OCI-LY1 (cell line): ENCODE measurements around the gene HAAO.

ENCODE experiments used
- H2AFZ ChIP-seq: fragments of 200-600 bp; sonication (generic), shearing (Covaris generic); 2 replicates; pipeline ENCODE4 v1.6.0; 2014; ENCODE audit warnings: antibody characterized with exemption, mild to moderate bottlenecking, low read length
- H3F3A ChIP-seq: fragments of 200-600 bp; sonication (generic), shearing (Covaris generic); 2 replicates; pipeline ENCODE4 v1.6.0; 2014; ENCODE audit warnings: mild to moderate bottlenecking, antibody characterized with exemption, low read length, moderate library complexity; ENCODE audit not compliant: insufficient read depth
- H3K27ac ChIP-seq: fragments of 200-600 bp; sonication (generic); 2 replicates; pipeline ENCODE4 v1.5.1; 2014; ENCODE audit warnings: low read length, mixed run types, mild to moderate bottlenecking, low read depth; ENCODE audit not compliant: poor library complexity, severe bottlenecking
- H3K27me3 ChIP-seq: fragments of 200-600 bp; sonication (generic); 2 replicates; pipeline ENCODE4 v1.6.0; 2014; ENCODE audit warnings: antibody characterized with exemption, mild to moderate bottlenecking, low read length, moderate library complexity; ENCODE audit not compliant: insufficient read depth
- H3K36me3 ChIP-seq: fragments of 200-600 bp; sonication (generic); 2 replicates; pipeline ENCODE4 v1.6.1; 2014; ENCODE audit warnings: mild to moderate bottlenecking, antibody characterized with exemption, low read length, moderate library complexity, mixed read lengths; ENCODE audit not compliant: insufficient read depth
- H3K4me1 ChIP-seq: fragments of 200-600 bp; sonication (generic); 2 replicates; pipeline ENCODE4 v1.5.1; 2014; ENCODE audit warnings: mild to moderate bottlenecking, low read length, moderate library complexity; ENCODE audit not compliant: insufficient read depth, severe bottlenecking
- H3K4me2 ChIP-seq: fragments of 200-600 bp; sonication (generic), shearing (Covaris generic); 2 replicates; pipeline ENCODE4 v1.6.1; 2014; ENCODE audit warnings: low read length
- H3K4me3 ChIP-seq: fragments of 200-600 bp; sonication (generic); 2 replicates; pipeline ENCODE4 v1.5.1; 2014; ENCODE audit warnings: low read length, low read depth, mild to moderate bottlenecking, mixed read lengths; ENCODE audit not compliant: poor library complexity, severe bottlenecking
- H3K79me2 ChIP-seq: fragments of 200-600 bp; shearing (Covaris generic); 2 replicates; pipeline ENCODE4 v1.6.1; 2016; ENCODE audit warnings: mixed run types, low read length, mixed read lengths; ENCODE audit not compliant: insufficient read depth
- H3K9ac ChIP-seq: fragments of 200-600 bp; sonication (generic), shearing (Covaris generic); 2 replicates; pipeline ENCODE4 v1.6.1; 2014; ENCODE audit warnings: mild to moderate bottlenecking, low read length, mixed read lengths
- H3K9me2 ChIP-seq: fragments of 200-600 bp; sonication (generic), shearing (Covaris generic); 2 replicates; pipeline ENCODE4 v1.6.1; 2014; ENCODE audit warnings: low read depth, mild to moderate bottlenecking, low read length, mixed read lengths
- H3K9me3 ChIP-seq: fragments of 200-600 bp; shearing (Covaris generic); 2 replicates; pipeline ENCODE4 v1.6.1; 2014; ENCODE audit warnings: low read length, mixed read lengths
- H4K20me1 ChIP-seq: fragments of 200-600 bp; sonication (generic), shearing (Covaris generic); 2 replicates; pipeline ENCODE4 v1.6.0; 2016; ENCODE audit warnings: mild to moderate bottlenecking, low read length; ENCODE audit not compliant: insufficient read depth
- CTCF ChIP-seq: fragments of 200-600 bp; sonication (generic), shearing (Covaris generic); IDR thresholded peaks from 2 replicates; pipeline ENCODE4 v1.5.1; 2017; ENCODE audit warnings: mild to moderate bottlenecking, antibody characterized with exemption, low read length, moderate library complexity, mixed read lengths
- EZH2 ChIP-seq: fragments of 200-600 bp; sonication (generic), shearing (Covaris generic); IDR thresholded peaks from 2 replicates; pipeline ENCODE4 v1.8.0; 2017; ENCODE audit warnings: borderline replicate concordance, mixed run types, mild to moderate bottlenecking, antibody characterized with exemption, low read length, moderate library complexity, mixed read lengths

HAAO gene

GRCh38 chr2:42812899-42813479, 20.6 kb upstream of the HAAO start:
- peaks cover 24% of the 10 kb centered on the region for H3K4me1 ChIP-seq
- no peaks in the 10 kb centered on the region for H4K20me1 ChIP-seq
- H3K4me3 ChIP-seq = no peak overlapping the region
- TF ChIP-seq CTCF (peak; percentile 49; the same call in 1 of the 2 replicates), EZH2 (no peak)
- H3K9ac ChIP-seq = no peak overlapping the region
- no peaks in the 10 kb centered on the region; the same call in 1 of the 2 replicates for H3K36me3 ChIP-seq
- peaks cover 6% of the 10 kb centered on the region; the same call in 1 of the 2 replicates for H3K9me3 ChIP-seq
- H3F3A ChIP-seq = no peaks in the 10 kb centered on the region
- H3K4me2 ChIP-seq = no peak overlapping the region
- H2AFZ ChIP-seq = no peak overlapping the region
- no peaks in the 10 kb centered on the region for H3K9me2 ChIP-seq
- no peaks in the 10 kb centered on the region; the same call in 1 of the 2 replicates for H3K27me3 ChIP-seq
- H3K79me2 ChIP-seq = no peaks in the 10 kb centered on the region
- H3K27ac ChIP-seq = no peak overlapping the region

GRCh38 chr2:42810971-42811811, 18.8 kb upstream of the HAAO start:
- peak overlapping the region; percentile 82 for H3K27ac ChIP-seq
- no peaks in the 10 kb centered on the region for H3K9me2 ChIP-seq
- H3K4me1 ChIP-seq = peaks cover 24% of the 10 kb centered on the region
- H3K4me2 ChIP-seq = peak overlapping the region; percentile 83
- H3K4me3 ChIP-seq = peak overlapping the region; percentile 64
- no peaks in the 10 kb centered on the region; the same call in 1 of the 2 replicates for H3K36me3 ChIP-seq
- peaks cover 6% of the 10 kb centered on the region; the same call in 1 of the 2 replicates for H3K9me3 ChIP-seq
- peak overlapping the region; percentile 3 for H2AFZ ChIP-seq
- no peaks in the 10 kb centered on the region for H3K27me3 ChIP-seq
- no peaks in the 10 kb centered on the region for H4K20me1 ChIP-seq
- H3F3A ChIP-seq = no peaks in the 10 kb centered on the region
- no peaks in the 10 kb centered on the region for H3K79me2 ChIP-seq
- peak overlapping the region; percentile 75 for H3K9ac ChIP-seq
- TF ChIP-seq CTCF (no peak; the same call in 1 of the 2 replicates), EZH2 (no peak)

- Histone ChIP-seq H4K20me1 (no peaks in the 10 kb centered on the region), H3F3A (no peaks in the 10 kb centered on the region), H3K9ac (peak overlapping the region; percentile 75), H3K36me3 (no peaks in the 10 kb centered on the region; the same call in 1 of the 2 replicates), H3K9me2 (no peaks in the 10 kb centered on the region), H3K79me2 (no peaks in the 10 kb centered on the region), H3K27ac (peak overlapping the region; percentile 82), H3K27me3 (0 out of 2 replicates have a peak, but pooled peaks cover 2% of the 10 kb centered on the region), H3K4me1 (peaks cover 24% of the 10 kb centered on the region), H3K9me3 (peaks cover 6% of the 10 kb centered on the region; the same call in 1 of the 2 replicates), H2AFZ (peak overlapping the region; percentile 3; the same call in 1 of the 2 replicates), H3K4me3 (peak overlapping the region; percentile 64), H3K4me2 (peak overlapping the region; percentile 83)
- TF ChIP-seq EZH2 = no peak
- peak; percentile 4; the same call in 1 of the 2 replicates for TF ChIP-seq CTCF
These were observed 18.0 kb upstream of the HAAO start for GRCh38 chr2:42810121-42810970.
